WTC11 (cell line): ENCODE measurements around the gene GPRC5B. TPM values are rescaled to one million over a fixed set of nuclear protein-coding genes. Genes with fewer than 3 reads are reported as not detected.
A peak's percentile ranks its signal among the peaks of the same experiment; 100 is the strongest.

Source experiments
- GTF2I ChIP-seq: fragments of 250-450 bp; sonication (Bioruptor Pico); conservative IDR thresholded peaks from 2 replicates; pipeline ENCODE4 v1.4.0; 2021; ENCODE audit warnings: mild to moderate bottlenecking
- JUN ChIP-seq: sonication (generic); formaldehyde crosslinking; IDR thresholded peaks from 2 replicates; pipeline ENCODE4 v1.8.0; 2023; ENCODE audit warnings: mild to moderate bottlenecking, missing genetic modification reagents
- NR1H2 ChIP-seq: sonication (generic); formaldehyde crosslinking; IDR thresholded peaks from 2 replicates; pipeline ENCODE4 v1.9.0; 2021; ENCODE audit warnings: mild to moderate bottlenecking, moderate library complexity, missing genetic modification reagents
- NR3C1 ChIP-seq: sonication (generic); formaldehyde crosslinking; conservative IDR thresholded peaks from 2 replicates; pipeline ENCODE4 v1.8.1; 2023; ENCODE audit warnings: low read depth, mild to moderate bottlenecking, missing genetic modification reagents
- TCF7 ChIP-seq: sonication (generic); formaldehyde crosslinking; IDR thresholded peaks from 2 replicates; pipeline ENCODE4 v1.8.0; 2022; ENCODE audit warnings: mild to moderate bottlenecking, low read depth, missing genetic modification reagents, moderate library complexity
- TEAD1 ChIP-seq: sonication (generic); formaldehyde crosslinking; IDR thresholded peaks from 2 replicates; pipeline ENCODE4 v1.8.0; 2022; ENCODE audit warnings: mild to moderate bottlenecking, missing genetic modification reagents
- TP53 ChIP-seq: sonication (generic); formaldehyde crosslinking; IDR thresholded peaks from 2 replicates; pipeline ENCODE4 v1.8.1; 2023; ENCODE audit warnings: mild to moderate bottlenecking, missing genetic modification reagents
- ZNF423 ChIP-seq: fragments of 250-450 bp; sonication (Bioruptor Pico); IDR thresholded peaks from 2 replicates; pipeline ENCODE4 v2.1.2; 2022; ENCODE audit warnings: mild to moderate bottlenecking, moderate library complexity
- total RNA-seq: library from RNA; stranded (reverse); gene quantifications from 3 replicates; pipeline ENCODE4 v1.2.3, GENCODE V29; 2021
- TF ChIP-seq, protein P1 (sequence below): sonication (generic); formaldehyde crosslinking; IDR thresholded peaks from 2 replicates; pipeline ENCODE4 v1.8.0; 2023; ENCODE audit warnings: mild to moderate bottlenecking, missing genetic modification reagents
- TF ChIP-seq, protein P2 (sequence below): sonication (generic); formaldehyde crosslinking; IDR thresholded peaks from 2 replicates; pipeline ENCODE4 v1.8.1; 2022; ENCODE audit warnings: mild to moderate bottlenecking, moderate library complexity, missing genetic modification reagents
- TF ChIP-seq, protein P3 (sequence below): fragments of 250-450 bp; sonication (Bioruptor Pico); IDR thresholded peaks from 2 replicates; pipeline ENCODE4 v1.9.0; 2021; ENCODE audit warnings: mild to moderate bottlenecking
- TF ChIP-seq, protein P4 (sequence below): sonication (generic); formaldehyde crosslinking; IDR thresholded peaks from 2 replicates; pipeline ENCODE4 v1.8.1; 2022; ENCODE audit warnings: mild to moderate bottlenecking, missing genetic modification reagents, moderate library complexity, borderline replicate concordance
- TF ChIP-seq, protein P5 (sequence below): sonication (generic); formaldehyde crosslinking; IDR thresholded peaks from 2 replicates; pipeline ENCODE4 v1.8.1; 2023; ENCODE audit warnings: mild to moderate bottlenecking, missing genetic modification reagents, moderate library complexity
- TF ChIP-seq, protein P6 (sequence below): sonication (generic); formaldehyde crosslinking; IDR thresholded peaks from 2 replicates; pipeline ENCODE4 v1.8.1; 2022; ENCODE audit warnings: low read depth, missing genetic modification reagents, borderline replicate concordance
- TF ChIP-seq, protein P7 (sequence below): sonication (generic); formaldehyde crosslinking; IDR thresholded peaks from 2 replicates; pipeline ENCODE4 v1.8.1; 2023; ENCODE audit warnings: mild to moderate bottlenecking, missing genetic modification reagents, borderline replicate concordance
- TF ChIP-seq, protein P8 (sequence below): fragments of 200-600 bp; IDR thresholded peaks from 2 replicates; pipeline ENCODE4 v1.8.0; 2022; ENCODE audit warnings: antibody characterized with exemption
- TF ChIP-seq, protein P9 (sequence below): sonication (generic); formaldehyde crosslinking; IDR thresholded peaks from 2 replicates; pipeline ENCODE4 v1.8.1; 2023; ENCODE audit warnings: mild to moderate bottlenecking, missing genetic modification reagents

The GPRC5B gene
- total RNA-seq, 1 experiment from 2014 or later: 104 TPM

DNA sequence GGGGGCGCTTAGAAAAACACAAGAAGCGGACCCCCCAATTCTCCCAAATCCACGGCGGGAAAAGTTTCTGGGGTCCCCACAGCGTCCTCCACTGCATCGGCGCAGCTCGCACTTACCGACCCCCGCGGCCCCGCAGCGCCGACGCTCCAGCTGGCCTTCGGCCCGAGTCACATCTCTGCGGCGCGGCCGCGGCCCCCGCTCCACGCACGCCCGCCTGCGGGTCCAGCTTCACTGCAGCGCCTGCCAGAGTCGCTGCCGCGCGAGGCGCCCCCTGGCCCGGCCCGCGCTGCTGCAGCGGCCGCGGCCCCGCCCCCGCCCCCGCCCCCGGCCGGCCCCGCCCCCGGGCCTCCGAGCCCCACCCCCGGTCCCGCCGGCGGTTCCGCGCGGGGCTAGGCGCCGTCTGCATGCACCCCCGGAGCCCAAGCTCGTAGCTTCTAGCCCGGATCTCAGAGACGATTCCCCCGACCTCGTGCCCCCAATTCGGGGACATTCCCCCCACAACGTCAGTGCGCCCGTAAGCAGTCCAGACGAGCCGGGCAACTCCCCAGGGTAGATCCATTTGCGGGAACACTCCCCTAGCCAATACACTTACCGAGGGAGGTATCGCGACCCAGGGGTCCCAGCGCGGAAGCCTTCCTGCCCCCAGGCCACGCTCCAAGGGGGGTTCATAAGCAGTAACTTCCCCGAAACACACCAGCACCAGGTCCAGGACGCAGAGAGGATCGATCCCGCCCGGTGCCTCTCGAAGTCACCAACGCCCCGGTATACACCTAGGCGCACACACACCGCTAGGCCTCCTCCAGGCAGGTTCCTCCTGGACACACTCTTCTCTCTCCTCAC, at the start of gene GPRC5B (continued):
- TF ChIP-seq, protein P1, sequence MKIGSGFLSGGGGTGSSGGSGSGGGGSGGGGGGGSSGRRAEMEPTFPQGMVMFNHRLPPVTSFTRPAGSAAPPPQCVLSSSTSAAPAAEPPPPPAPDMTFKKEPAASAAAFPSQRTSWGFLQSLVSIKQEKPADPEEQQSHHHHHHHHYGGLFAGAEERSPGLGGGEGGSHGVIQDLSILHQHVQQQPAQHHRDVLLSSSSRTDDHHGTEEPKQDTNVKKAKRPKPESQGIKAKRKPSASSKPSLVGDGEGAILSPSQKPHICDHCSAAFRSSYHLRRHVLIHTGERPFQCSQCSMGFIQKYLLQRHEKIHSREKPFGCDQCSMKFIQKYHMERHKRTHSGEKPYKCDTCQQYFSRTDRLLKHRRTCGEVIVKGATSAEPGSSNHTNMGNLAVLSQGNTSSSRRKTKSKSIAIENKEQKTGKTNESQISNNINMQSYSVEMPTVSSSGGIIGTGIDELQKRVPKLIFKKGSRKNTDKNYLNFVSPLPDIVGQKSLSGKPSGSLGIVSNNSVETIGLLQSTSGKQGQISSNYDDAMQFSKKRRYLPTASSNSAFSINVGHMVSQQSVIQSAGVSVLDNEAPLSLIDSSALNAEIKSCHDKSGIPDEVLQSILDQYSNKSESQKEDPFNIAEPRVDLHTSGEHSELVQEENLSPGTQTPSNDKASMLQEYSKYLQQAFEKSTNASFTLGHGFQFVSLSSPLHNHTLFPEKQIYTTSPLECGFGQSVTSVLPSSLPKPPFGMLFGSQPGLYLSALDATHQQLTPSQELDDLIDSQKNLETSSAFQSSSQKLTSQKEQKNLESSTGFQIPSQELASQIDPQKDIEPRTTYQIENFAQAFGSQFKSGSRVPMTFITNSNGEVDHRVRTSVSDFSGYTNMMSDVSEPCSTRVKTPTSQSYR (CRISPR knock-in tag): peak; percentile 14; the same call in 1 of the 2 replicates
- no peak for TF ChIP-seq JUN (CRISPR knock-in tag)
- TF ChIP-seq, protein P2, sequence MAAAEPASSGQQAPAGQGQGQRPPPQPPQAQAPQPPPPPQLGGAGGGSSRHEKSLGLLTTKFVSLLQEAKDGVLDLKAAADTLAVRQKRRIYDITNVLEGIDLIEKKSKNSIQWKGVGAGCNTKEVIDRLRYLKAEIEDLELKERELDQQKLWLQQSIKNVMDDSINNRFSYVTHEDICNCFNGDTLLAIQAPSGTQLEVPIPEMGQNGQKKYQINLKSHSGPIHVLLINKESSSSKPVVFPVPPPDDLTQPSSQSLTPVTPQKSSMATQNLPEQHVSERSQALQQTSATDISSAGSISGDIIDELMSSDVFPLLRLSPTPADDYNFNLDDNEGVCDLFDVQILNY (CRISPR knock-in tag): peak; percentile 62; the same call in 1 of the 2 replicates
- TF ChIP-seq TP53 (CRISPR knock-in tag): no peak
- no peak for TF ChIP-seq GTF2I
- TF ChIP-seq TCF7 (CRISPR knock-in tag): no peak
- TF ChIP-seq, protein P3, sequence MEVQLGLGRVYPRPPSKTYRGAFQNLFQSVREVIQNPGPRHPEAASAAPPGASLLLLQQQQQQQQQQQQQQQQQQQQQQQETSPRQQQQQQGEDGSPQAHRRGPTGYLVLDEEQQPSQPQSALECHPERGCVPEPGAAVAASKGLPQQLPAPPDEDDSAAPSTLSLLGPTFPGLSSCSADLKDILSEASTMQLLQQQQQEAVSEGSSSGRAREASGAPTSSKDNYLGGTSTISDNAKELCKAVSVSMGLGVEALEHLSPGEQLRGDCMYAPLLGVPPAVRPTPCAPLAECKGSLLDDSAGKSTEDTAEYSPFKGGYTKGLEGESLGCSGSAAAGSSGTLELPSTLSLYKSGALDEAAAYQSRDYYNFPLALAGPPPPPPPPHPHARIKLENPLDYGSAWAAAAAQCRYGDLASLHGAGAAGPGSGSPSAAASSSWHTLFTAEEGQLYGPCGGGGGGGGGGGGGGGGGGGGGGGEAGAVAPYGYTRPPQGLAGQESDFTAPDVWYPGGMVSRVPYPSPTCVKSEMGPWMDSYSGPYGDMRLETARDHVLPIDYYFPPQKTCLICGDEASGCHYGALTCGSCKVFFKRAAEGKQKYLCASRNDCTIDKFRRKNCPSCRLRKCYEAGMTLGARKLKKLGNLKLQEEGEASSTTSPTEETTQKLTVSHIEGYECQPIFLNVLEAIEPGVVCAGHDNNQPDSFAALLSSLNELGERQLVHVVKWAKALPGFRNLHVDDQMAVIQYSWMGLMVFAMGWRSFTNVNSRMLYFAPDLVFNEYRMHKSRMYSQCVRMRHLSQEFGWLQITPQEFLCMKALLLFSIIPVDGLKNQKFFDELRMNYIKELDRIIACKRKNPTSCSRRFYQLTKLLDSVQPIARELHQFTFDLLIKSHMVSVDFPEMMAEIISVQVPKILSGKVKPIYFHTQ (CRISPR knock-in tag): no peak
- no peak for TF ChIP-seq ZNF423 (CRISPR knock-in tag)
- TF ChIP-seq, protein P4, sequence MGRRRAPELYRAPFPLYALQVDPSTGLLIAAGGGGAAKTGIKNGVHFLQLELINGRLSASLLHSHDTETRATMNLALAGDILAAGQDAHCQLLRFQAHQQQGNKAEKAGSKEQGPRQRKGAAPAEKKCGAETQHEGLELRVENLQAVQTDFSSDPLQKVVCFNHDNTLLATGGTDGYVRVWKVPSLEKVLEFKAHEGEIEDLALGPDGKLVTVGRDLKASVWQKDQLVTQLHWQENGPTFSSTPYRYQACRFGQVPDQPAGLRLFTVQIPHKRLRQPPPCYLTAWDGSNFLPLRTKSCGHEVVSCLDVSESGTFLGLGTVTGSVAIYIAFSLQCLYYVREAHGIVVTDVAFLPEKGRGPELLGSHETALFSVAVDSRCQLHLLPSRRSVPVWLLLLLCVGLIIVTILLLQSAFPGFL (CRISPR knock-in tag): no peak
- TF ChIP-seq NR3C1 (CRISPR knock-in tag): no peak
- TF ChIP-seq, protein P5, sequence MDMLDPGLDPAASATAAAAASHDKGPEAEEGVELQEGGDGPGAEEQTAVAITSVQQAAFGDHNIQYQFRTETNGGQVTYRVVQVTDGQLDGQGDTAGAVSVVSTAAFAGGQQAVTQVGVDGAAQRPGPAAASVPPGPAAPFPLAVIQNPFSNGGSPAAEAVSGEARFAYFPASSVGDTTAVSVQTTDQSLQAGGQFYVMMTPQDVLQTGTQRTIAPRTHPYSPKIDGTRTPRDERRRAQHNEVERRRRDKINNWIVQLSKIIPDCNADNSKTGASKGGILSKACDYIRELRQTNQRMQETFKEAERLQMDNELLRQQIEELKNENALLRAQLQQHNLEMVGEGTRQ (CRISPR knock-in tag): no peak
- no peak for TF ChIP-seq TEAD1
- TF ChIP-seq, protein P6, sequence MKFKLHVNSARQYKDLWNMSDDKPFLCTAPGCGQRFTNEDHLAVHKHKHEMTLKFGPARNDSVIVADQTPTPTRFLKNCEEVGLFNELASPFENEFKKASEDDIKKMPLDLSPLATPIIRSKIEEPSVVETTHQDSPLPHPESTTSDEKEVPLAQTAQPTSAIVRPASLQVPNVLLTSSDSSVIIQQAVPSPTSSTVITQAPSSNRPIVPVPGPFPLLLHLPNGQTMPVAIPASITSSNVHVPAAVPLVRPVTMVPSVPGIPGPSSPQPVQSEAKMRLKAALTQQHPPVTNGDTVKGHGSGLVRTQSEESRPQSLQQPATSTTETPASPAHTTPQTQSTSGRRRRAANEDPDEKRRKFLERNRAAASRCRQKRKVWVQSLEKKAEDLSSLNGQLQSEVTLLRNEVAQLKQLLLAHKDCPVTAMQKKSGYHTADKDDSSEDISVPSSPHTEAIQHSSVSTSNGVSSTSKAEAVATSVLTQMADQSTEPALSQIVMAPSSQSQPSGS (CRISPR knock-in tag): no peak
- TF ChIP-seq, protein P7, sequence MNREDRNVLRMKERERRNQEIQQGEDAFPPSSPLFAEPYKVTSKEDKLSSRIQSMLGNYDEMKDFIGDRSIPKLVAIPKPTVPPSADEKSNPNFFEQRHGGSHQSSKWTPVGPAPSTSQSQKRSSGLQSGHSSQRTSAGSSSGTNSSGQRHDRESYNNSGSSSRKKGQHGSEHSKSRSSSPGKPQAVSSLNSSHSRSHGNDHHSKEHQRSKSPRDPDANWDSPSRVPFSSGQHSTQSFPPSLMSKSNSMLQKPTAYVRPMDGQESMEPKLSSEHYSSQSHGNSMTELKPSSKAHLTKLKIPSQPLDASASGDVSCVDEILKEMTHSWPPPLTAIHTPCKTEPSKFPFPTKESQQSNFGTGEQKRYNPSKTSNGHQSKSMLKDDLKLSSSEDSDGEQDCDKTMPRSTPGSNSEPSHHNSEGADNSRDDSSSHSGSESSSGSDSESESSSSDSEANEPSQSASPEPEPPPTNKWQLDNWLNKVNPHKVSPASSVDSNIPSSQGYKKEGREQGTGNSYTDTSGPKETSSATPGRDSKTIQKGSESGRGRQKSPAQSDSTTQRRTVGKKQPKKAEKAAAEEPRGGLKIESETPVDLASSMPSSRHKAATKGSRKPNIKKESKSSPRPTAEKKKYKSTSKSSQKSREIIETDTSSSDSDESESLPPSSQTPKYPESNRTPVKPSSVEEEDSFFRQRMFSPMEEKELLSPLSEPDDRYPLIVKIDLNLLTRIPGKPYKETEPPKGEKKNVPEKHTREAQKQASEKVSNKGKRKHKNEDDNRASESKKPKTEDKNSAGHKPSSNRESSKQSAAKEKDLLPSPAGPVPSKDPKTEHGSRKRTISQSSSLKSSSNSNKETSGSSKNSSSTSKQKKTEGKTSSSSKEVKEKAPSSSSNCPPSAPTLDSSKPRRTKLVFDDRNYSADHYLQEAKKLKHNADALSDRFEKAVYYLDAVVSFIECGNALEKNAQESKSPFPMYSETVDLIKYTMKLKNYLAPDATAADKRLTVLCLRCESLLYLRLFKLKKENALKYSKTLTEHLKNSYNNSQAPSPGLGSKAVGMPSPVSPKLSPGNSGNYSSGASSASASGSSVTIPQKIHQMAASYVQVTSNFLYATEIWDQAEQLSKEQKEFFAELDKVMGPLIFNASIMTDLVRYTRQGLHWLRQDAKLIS (CRISPR knock-in tag): no peak
- no peak for TF ChIP-seq NR1H2 (CRISPR knock-in tag)
- TF ChIP-seq, protein P8, sequence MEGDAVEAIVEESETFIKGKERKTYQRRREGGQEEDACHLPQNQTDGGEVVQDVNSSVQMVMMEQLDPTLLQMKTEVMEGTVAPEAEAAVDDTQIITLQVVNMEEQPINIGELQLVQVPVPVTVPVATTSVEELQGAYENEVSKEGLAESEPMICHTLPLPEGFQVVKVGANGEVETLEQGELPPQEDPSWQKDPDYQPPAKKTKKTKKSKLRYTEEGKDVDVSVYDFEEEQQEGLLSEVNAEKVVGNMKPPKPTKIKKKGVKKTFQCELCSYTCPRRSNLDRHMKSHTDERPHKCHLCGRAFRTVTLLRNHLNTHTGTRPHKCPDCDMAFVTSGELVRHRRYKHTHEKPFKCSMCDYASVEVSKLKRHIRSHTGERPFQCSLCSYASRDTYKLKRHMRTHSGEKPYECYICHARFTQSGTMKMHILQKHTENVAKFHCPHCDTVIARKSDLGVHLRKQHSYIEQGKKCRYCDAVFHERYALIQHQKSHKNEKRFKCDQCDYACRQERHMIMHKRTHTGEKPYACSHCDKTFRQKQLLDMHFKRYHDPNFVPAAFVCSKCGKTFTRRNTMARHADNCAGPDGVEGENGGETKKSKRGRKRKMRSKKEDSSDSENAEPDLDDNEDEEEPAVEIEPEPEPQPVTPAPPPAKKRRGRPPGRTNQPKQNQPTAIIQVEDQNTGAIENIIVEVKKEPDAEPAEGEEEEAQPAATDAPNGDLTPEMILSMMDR: no peak
- TF ChIP-seq, protein P9, sequence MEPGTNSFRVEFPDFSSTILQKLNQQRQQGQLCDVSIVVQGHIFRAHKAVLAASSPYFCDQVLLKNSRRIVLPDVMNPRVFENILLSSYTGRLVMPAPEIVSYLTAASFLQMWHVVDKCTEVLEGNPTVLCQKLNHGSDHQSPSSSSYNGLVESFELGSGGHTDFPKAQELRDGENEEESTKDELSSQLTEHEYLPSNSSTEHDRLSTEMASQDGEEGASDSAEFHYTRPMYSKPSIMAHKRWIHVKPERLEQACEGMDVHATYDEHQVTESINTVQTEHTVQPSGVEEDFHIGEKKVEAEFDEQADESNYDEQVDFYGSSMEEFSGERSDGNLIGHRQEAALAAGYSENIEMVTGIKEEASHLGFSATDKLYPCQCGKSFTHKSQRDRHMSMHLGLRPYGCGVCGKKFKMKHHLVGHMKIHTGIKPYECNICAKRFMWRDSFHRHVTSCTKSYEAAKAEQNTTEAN (CRISPR knock-in tag): no peak
